Right atrium auricular region (tissue), 2 donors: ENCODE measurements around the gene TRIM47. TPM values are rescaled to one million over a fixed set of nuclear protein-coding genes. Genes with fewer than 3 reads are reported as not detected.
A peak's percentile ranks its signal among the peaks of the same experiment; 100 is the strongest.

Source experiments
- DNase-seq: peaks from one replicate; pipeline ENCODE4 v3.0.0-alpha.2; 2019; ENCODE audit warnings: low spot score
- H3K27ac ChIP-seq, 2 donors: fragments of 200-600 bp; sonication (generic); 1 replicate in 1 of 2; 2 replicates in 1 of 2; pipeline ENCODE4 v1.5.1; 2016 to 2019
- H3K27me3 ChIP-seq, 2 donors: fragments of 200-600 bp; sonication (generic); one replicate each; pipeline versions ENCODE4 v1.5.1 to v1.6.0; 2017 to 2019
- H3K36me3 ChIP-seq: fragments of 200-600 bp; sonication (generic); one replicate; pipeline ENCODE4 v1.5.1; 2016
- H3K4me1 ChIP-seq, 2 donors: fragments of 200-600 bp; sonication (generic); one replicate each; pipeline versions ENCODE4 v1.5.1 to v1.6.0; 2017 to 2019
- H3K4me3 ChIP-seq, 2 donors: fragments of 200-600 bp; sonication (generic); 1 replicate in 1 of 2; 2 replicates in 1 of 2; pipeline ENCODE4 v1.5.1; 2017 to 2019; ENCODE audit warnings: mild to moderate bottlenecking in 1 of 2, moderate library complexity in 1 of 2
- H3K9me3 ChIP-seq, 2 donors: fragments of 200-600 bp; sonication (generic); one replicate each; pipeline ENCODE4 v1.5.1; 2019
- total RNA-seq, 2 donors: library from RNA; depleted of rRNA; stranded (reverse); fragments of >200 nt; gene quantifications; one replicate each; pipeline ENCODE4 v1.1.0, GENCODE V29; 2016
- TF ChIP-seq, protein P1 (sequence below), 2 donors: fragments of 200-600 bp; sonication (generic); IDR thresholded peaks; one replicate each; pipeline ENCODE4 v1.5.1; 2019; ENCODE audit warnings: antibody characterized with exemption in 2 of 2

Gene TRIM47
- total RNA-seq, 2 donors from 2014 or later: 16.8 to 24.8 TPM

DNA sequence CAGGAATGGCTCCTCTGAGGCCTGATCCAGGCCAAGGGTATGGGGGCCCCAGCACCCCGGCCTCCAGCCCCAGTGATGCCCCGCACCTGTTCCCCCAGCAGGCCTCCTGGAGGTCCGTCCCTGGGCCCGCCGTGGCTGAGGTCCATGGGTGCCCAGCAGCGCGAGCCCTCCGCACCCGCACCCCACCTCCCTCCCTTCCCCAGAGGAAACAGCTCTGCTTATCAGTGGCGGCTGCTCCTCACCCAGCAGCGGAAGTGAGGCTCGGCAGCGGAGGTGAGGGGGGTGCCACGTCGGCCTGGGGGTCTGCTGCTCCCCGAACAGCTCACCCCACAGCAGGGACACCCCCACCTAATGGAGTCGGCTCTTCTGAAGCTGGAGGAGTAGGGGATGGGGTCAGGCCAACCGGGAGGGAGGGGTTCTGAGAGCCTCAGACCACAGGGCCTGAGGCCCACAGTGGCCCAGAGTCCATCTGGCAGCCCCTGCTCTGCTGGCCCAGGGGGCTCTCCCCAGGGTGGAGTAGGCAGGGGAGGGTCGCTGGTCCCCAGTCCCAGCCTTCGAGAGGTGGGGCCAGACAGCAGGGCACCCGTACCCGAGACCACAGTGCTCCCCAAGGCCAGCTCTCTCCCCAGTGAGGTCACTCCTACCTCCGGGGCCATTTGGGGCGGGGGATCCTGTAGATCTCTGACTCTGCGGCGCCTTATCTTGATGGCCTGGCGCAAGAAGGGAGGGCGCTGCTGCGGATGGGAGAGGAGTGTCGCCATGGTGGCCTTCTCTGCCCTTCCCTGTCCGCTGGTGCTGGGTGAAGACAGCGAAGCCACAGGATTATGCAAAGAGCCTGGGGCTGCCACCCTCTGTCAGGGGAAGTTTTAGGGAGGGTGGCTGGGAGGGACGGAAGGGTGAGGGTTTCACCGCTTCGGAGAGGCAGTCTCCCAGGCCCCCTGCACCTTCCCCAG is 34.5 kb downstream of the TRIM47 start, which contains the start of gene UNC13D:
Gene UNC13D, minus strand, starts transcription at position 828 of the 953 bp plus-strand sequence. Its CDS starts 67 bp downstream, at position 761.
- no peaks in the 10 kb centered on the region for H3K27me3 ChIP-seq
- H3K9me3 ChIP-seq: no peaks in the 10 kb centered on the region
- H3K4me1 ChIP-seq: peaks cover 0 to 60% of the 10 kb centered on the region in 2 donors
- TF ChIP-seq, protein P1, sequence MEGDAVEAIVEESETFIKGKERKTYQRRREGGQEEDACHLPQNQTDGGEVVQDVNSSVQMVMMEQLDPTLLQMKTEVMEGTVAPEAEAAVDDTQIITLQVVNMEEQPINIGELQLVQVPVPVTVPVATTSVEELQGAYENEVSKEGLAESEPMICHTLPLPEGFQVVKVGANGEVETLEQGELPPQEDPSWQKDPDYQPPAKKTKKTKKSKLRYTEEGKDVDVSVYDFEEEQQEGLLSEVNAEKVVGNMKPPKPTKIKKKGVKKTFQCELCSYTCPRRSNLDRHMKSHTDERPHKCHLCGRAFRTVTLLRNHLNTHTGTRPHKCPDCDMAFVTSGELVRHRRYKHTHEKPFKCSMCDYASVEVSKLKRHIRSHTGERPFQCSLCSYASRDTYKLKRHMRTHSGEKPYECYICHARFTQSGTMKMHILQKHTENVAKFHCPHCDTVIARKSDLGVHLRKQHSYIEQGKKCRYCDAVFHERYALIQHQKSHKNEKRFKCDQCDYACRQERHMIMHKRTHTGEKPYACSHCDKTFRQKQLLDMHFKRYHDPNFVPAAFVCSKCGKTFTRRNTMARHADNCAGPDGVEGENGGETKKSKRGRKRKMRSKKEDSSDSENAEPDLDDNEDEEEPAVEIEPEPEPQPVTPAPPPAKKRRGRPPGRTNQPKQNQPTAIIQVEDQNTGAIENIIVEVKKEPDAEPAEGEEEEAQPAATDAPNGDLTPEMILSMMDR (IDR thresholded peaks at IDR 0.05): no peak
- H3K4me3 ChIP-seq: peak within 1 kb of the TSS; percentile 24 to 40
- peaks cover 29% of the 10 kb centered on the region for H3K36me3 ChIP-seq
- peak within 1 kb of the TSS; percentile 86 to 87 for H3K27ac ChIP-seq
- no peak for DNase-seq

- peak overlapping the region; percentile 24 to 40 for H3K4me3 ChIP-seq
- H3K27me3 ChIP-seq: no peaks in the 10 kb centered on the region
- TF ChIP-seq, protein P1 (IDR thresholded peaks at IDR 0.05): no peak
- H3K4me1 ChIP-seq: peaks cover 0 to 52% of the 10 kb centered on the region in 2 donors
- peak overlapping the region; percentile 86 to 87 for H3K27ac ChIP-seq
- peaks cover 21% of the 10 kb centered on the region for H3K36me3 ChIP-seq
- DNase-seq: no peak
- H3K9me3 ChIP-seq: no peaks in the 10 kb centered on the region
Observed at GRCh38 chr17:75842963-75843576, 35.3 kb downstream of the TRIM47 start.

GRCh38 chr17:75842411-75842810 is 36.0 kb downstream of the TRIM47 start:
- Histone ChIP-seq H3K36me3 (peaks cover 14% of the 10 kb centered on the region), H3K4me3 (no peak overlapping the region), H3K27me3 (no peaks in the 10 kb centered on the region), H3K4me1 (peaks cover 0 to 45% of the 10 kb centered on the region in 2 donors), H3K9me3 (no peaks in the 10 kb centered on the region), H3K27ac (no peak overlapping the region)
- no peak for DNase-seq
- TF ChIP-seq, protein P1 (IDR thresholded peaks at IDR 0.05): no peak

DNA sequence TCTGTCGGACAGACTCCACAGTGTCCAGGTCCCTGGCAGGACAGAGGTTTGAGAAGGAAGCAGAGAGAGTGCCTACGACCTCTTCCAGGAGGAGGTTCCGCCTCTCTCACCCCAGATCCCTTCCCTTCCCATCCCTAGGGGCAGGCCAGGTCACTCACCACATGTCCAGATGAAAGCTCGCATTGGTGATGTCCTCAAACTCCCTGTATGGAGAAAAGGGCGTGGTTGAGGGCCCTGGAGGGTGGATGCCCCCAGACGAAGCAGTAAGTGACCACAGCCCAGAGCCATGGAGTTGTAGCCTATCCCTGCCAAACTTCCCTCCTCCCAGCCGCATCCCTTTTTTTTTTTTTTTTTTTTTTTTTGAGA is 37.6 kb downstream of the TRIM47 start:
- Histone ChIP-seq H3K4me1 (peaks cover 0 to 29% of the 10 kb centered on the region in 2 donors), H3K36me3 (no peaks in the 10 kb centered on the region), H3K4me3 (no peak overlapping the region), H3K27me3 (no peaks in the 10 kb centered on the region), H3K9me3 (no peaks in the 10 kb centered on the region), H3K27ac (no peak overlapping the region)
- no peak for DNase-seq
- TF ChIP-seq, protein P1 (IDR thresholded peaks at IDR 0.05): no peak

DNA sequence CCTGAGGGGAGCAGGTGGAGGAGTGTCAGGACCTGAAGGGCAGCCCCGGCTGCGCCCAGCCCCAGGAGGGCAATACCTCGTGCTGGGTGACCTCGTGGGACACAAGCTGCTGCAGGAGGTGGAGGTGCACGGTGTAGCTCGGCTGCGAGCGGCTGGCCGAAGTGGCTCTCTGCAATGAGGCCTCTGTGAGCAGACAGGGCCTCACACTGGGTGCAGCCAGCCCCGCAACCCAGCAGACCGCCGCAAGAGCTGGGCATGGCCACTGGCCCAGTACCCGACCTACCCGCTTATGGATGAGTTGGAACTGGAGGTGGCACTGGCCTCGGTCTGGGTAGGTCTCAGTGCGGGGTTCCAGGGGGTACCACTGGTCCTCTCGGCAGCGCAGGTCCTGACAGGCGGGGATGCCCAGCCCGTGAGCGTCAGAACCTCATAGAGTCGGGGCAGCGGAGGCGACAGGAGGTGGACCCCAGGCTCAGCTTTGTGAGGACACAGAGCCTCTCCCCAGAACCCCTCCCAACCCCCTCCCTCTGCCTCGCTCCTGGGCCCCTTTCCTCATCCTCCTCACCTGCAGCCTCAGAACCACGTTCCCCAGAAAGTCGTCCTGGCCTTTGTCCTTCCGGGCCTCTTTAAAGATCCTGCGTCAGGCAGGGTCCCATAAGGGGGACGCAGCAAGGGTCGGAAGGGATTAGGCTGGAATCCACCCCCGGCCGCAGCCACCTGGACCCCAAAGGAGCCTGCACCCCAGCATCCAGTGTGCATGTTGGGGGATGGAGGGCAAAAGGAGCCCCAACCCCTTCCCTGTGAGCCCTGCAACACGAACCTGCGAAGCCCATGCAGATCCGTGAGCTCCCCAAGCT is 38.2 kb downstream of the TRIM47 start:
- H3K4me1 ChIP-seq: peaks cover 0 to 23% of the 10 kb centered on the region in 2 donors
- no peak overlapping the region for H3K4me3 ChIP-seq
- no peaks in the 10 kb centered on the region for H3K36me3 ChIP-seq
- no peaks in the 10 kb centered on the region for H3K9me3 ChIP-seq
- TF ChIP-seq, protein P1 (IDR thresholded peaks at IDR 0.05): no peak
- no peak for DNase-seq
- no peak overlapping the region for H3K27ac ChIP-seq
- H3K27me3 ChIP-seq: no peaks in the 10 kb centered on the region
